HEK293 (cell line): ENCODE data around the gene RNF151.

Experiments used
- EGR2 ChIP-seq: fragments of 450-650 bp; formaldehyde crosslinking; IDR thresholded peaks from 2 replicates; pipeline ENCODE4 v1.5.1; 2016; ENCODE audit warnings: low read depth, missing biosample characterization, missing genetic modification characterization
- GLI4 ChIP-seq: fragments of 450-650 bp; formaldehyde crosslinking; IDR thresholded peaks from 2 replicates; pipeline ENCODE4 v1.5.1; 2016; ENCODE audit warnings: missing biosample characterization, missing genetic modification characterization
- HOXD13 ChIP-seq: sonication (generic); formaldehyde crosslinking; IDR thresholded peaks from 2 replicates; pipeline ENCODE4 v1.8.0; 2022; ENCODE audit warnings: missing genetic modification reagents, borderline replicate concordance
- KLF16 ChIP-seq: fragments of 450-650 bp; formaldehyde crosslinking; IDR thresholded peaks from 2 replicates; pipeline ENCODE4 v1.5.1; 2017; ENCODE audit warnings: missing biosample characterization, missing genetic modification characterization
- OVOL3 ChIP-seq: fragments of 450-650 bp; formaldehyde crosslinking; IDR thresholded peaks from 2 replicates; pipeline ENCODE4 v1.5.1; 2016; ENCODE audit warnings: missing biosample characterization, missing genetic modification characterization
- SP2 ChIP-seq: fragments of 450-650 bp; formaldehyde crosslinking; IDR thresholded peaks from 2 replicates; pipeline ENCODE4 v1.5.1; 2016; ENCODE audit warnings: missing biosample characterization, missing genetic modification characterization
- WT1 ChIP-seq: fragments of 450-650 bp; formaldehyde crosslinking; IDR thresholded peaks from 2 replicates; pipeline ENCODE4 v1.5.1; 2016; ENCODE audit warnings: missing biosample characterization, missing genetic modification characterization
- ZBTB1 ChIP-seq: fragments of 450-650 bp; formaldehyde crosslinking; IDR thresholded peaks from 2 replicates; pipeline ENCODE4 v1.5.1; 2016; ENCODE audit warnings: missing biosample characterization, missing genetic modification characterization
- ZBTB8A ChIP-seq: fragments of 450-650 bp; formaldehyde crosslinking; IDR thresholded peaks from 2 replicates; pipeline ENCODE4 v1.5.1; 2016; ENCODE audit warnings: missing biosample characterization, missing genetic modification characterization
- ZFP69B ChIP-seq: fragments of 450-650 bp; formaldehyde crosslinking; IDR thresholded peaks from 2 replicates; pipeline ENCODE4 v1.5.1; 2016; ENCODE audit warnings: missing biosample characterization, missing genetic modification characterization
- ZIC2 ChIP-seq: fragments of 450-650 bp; formaldehyde crosslinking; IDR thresholded peaks from 2 replicates; pipeline ENCODE4 v1.5.1; 2016; ENCODE audit warnings: missing biosample characterization, missing genetic modification characterization
- ZNF10 ChIP-seq: fragments of 450-650 bp; formaldehyde crosslinking; IDR thresholded peaks from 2 replicates; pipeline ENCODE4 v1.5.1; 2017; ENCODE audit warnings: missing biosample characterization, missing genetic modification characterization
- ZNF114 ChIP-seq: fragments of 450-650 bp; formaldehyde crosslinking; IDR thresholded peaks from 2 replicates; pipeline ENCODE4 v1.5.0; 2017; ENCODE audit warnings: missing biosample characterization, missing genetic modification characterization
- ZNF19 ChIP-seq: fragments of 450-650 bp; formaldehyde crosslinking; IDR thresholded peaks from 2 replicates; pipeline ENCODE4; 2016; ENCODE audit warnings: missing biosample characterization, missing genetic modification characterization, low read depth
- ZNF341 ChIP-seq: fragments of 450-650 bp; formaldehyde crosslinking; IDR thresholded peaks from 2 replicates; pipeline ENCODE4; 2016; ENCODE audit warnings: low read depth, missing biosample characterization, missing genetic modification characterization
- ZNF354C ChIP-seq: fragments of 450-650 bp; formaldehyde crosslinking; IDR thresholded peaks from 2 replicates; pipeline ENCODE4 v1.5.1; 2016; ENCODE audit warnings: missing biosample characterization, missing genetic modification characterization, low read depth, borderline replicate concordance
- ZNF433 ChIP-seq: fragments of 450-650 bp; formaldehyde crosslinking; IDR thresholded peaks from 2 replicates; pipeline ENCODE4 v1.5.1; 2016; ENCODE audit warnings: missing biosample characterization, missing genetic modification characterization, low read depth
- ZNF544 ChIP-seq: fragments of 450-650 bp; formaldehyde crosslinking; IDR thresholded peaks from 2 replicates; pipeline ENCODE4 v1.5.0; 2017; ENCODE audit warnings: missing biosample characterization, missing genetic modification characterization
- ZNF843 ChIP-seq: fragments of 450-650 bp; formaldehyde crosslinking; IDR thresholded peaks from 2 replicates; pipeline ENCODE4 v1.5.1; 2016; ENCODE audit warnings: missing biosample characterization, missing genetic modification characterization
- ZXDB ChIP-seq: fragments of 450-650 bp; formaldehyde crosslinking; IDR thresholded peaks from 2 replicates; pipeline ENCODE4 v1.5.1; 2016; ENCODE audit warnings: missing biosample characterization, missing genetic modification characterization
- TF ChIP-seq, protein P1 (sequence below): fragments of 450-650 bp; formaldehyde crosslinking; IDR thresholded peaks from 2 replicates; pipeline ENCODE4 v1.5.1; 2016; ENCODE audit warnings: missing biosample characterization, missing genetic modification characterization, low read depth
- TF ChIP-seq, protein P2 (sequence below): fragments of 450-650 bp; formaldehyde crosslinking; IDR thresholded peaks from 2 replicates; pipeline ENCODE4 v1.5.1; 2016; ENCODE audit warnings: missing biosample characterization, missing genetic modification characterization
- TF ChIP-seq, protein P3 (sequence below): fragments of 450-650 bp; formaldehyde crosslinking; IDR thresholded peaks from 2 replicates; pipeline ENCODE4 v1.5.1; 2016; ENCODE audit warnings: missing biosample characterization, missing genetic modification characterization
- TF ChIP-seq, protein P4 (sequence below): fragments of 450-650 bp; formaldehyde crosslinking; IDR thresholded peaks from 2 replicates; pipeline ENCODE4 v1.5.1; 2016; ENCODE audit warnings: missing biosample characterization, missing genetic modification characterization
- TF ChIP-seq, protein P5 (sequence below): fragments of 450-650 bp; formaldehyde crosslinking; IDR thresholded peaks from 2 replicates; pipeline ENCODE4 v1.5.1; 2017; ENCODE audit warnings: missing biosample characterization, missing genetic modification characterization
- TF ChIP-seq, protein P6 (sequence below): fragments of 450-650 bp; IDR thresholded peaks from 2 replicates; pipeline ENCODE4 v1.5.1; 2018; ENCODE audit warnings: missing biosample characterization, missing genetic modification characterization
- TF ChIP-seq, protein P7 (sequence below): fragments of 450-650 bp; formaldehyde crosslinking; IDR thresholded peaks from 2 replicates; pipeline ENCODE4 v1.5.1; 2017; ENCODE audit warnings: missing biosample characterization, missing genetic modification characterization

RNF151 gene

DNA sequence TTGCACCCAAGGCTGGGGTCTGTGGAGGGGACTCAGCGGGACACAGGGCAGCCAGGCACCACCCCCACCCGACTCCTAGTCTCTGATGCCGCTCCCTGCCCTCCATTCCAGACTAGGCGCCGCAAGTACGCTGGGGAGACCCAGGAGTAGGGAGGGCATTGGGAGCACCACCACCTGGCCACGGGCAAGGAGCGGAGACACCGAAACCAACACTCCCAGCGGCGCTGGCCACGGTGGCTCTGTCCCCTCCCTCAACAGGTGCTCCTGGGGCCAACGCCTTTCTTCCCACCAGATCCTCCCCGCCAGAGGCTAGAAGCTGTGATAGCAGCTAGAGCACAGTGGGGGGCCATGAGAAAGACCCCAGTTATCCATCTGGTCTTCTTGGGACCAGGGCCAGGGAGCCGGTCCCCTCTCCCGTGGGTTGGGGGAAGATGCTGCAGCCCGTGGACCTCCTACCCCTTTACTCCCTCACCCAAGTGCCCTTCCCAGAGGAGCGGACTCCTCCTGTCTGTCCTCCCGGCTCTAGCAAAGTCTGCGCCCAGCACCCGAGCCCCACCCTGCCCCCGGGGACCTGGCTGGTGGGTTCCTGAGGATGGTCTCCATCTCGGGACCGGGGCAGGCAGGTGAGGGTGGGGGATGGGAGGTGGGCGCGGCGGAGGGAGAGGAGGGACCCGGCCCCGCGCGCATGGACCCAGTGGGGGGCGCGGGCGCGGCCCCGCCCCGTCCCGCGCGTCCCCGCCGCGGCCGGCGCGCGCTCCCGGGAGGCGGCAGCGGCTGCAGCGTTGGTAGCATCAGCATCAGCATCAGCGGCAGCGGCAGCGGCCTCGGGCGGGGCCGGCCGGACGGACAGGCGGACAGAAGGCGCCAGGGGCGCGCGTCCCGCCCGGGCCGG lies 22.8 kb downstream of the RNF151 start, which contains the start of gene SYNGR3 (continued):
- TF ChIP-seq, protein P1, sequence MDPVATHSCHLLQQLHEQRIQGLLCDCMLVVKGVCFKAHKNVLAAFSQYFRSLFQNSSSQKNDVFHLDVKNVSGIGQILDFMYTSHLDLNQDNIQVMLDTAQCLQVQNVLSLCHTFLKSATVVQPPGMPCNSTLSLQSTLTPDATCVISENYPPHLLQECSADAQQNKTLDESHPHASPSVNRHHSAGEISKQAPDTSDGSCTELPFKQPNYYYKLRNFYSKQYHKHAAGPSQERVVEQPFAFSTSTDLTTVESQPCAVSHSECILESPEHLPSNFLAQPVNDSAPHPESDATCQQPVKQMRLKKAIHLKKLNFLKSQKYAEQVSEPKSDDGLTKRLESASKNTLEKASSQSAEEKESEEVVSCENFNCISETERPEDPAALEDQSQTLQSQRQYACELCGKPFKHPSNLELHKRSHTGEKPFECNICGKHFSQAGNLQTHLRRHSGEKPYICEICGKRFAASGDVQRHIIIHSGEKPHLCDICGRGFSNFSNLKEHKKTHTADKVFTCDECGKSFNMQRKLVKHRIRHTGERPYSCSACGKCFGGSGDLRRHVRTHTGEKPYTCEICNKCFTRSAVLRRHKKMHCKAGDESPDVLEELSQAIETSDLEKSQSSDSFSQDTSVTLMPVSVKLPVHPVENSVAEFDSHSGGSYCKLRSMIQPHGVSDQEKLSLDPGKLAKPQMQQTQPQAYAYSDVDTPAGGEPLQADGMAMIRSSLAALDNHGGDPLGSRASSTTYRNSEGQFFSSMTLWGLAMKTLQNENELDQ (tag by site-specific recombination) = no peak
- TF ChIP-seq ZNF341 (tag by site-specific recombination) (no peak), WT1 (peak; percentile 58; the same call in 1 of the 2 replicates), ZIC2 (tag by site-specific recombination) (peak; percentile 79), HOXD13 (no peak), ZNF114 (no peak), ZNF19 (tag by site-specific recombination) (no peak), ZBTB1 (tag by site-specific recombination) (no peak), ZXDB (tag by site-specific recombination) (no peak), OVOL3 (no peak), KLF16 (no peak), ZNF544 (tag by site-specific recombination) (no peak), ZNF10 (peak; percentile 68; the same call in 1 of the 2 replicates), ZNF433 (tag by site-specific recombination) (no peak), SP2 (tag by site-specific recombination) (peak; percentile 13; the same call in 1 of the 2 replicates), GLI4 (tag by site-specific recombination) (no peak), ZNF354C (tag by site-specific recombination) (no peak), EGR2 (tag by site-specific recombination) (0 out of 2 replicates have a peak, but pooled peaks have one; percentile 16), ZFP69B (tag by site-specific recombination) (no peak), ZNF843 (tag by site-specific recombination) (no peak), ZBTB8A (tag by site-specific recombination) (0 out of 2 replicates have a peak, but pooled peaks have one; percentile 22)
- TF ChIP-seq, protein P2, sequence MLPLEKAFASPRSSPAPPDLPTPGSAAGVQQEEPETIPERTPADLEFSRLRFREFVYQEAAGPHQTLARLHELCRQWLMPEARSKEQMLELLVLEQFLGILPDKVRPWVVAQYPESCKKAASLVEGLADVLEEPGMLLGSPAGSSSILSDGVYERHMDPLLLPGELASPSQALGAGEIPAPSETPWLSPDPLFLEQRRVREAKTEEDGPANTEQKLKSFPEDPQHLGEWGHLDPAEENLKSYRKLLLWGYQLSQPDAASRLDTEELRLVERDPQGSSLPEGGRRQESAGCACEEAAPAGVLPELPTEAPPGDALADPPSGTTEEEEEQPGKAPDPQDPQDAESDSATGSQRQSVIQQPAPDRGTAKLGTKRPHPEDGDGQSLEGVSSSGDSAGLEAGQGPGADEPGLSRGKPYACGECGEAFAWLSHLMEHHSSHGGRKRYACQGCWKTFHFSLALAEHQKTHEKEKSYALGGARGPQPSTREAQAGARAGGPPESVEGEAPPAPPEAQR (tag by site-specific recombination) = no peak
- TF ChIP-seq, protein P3, sequence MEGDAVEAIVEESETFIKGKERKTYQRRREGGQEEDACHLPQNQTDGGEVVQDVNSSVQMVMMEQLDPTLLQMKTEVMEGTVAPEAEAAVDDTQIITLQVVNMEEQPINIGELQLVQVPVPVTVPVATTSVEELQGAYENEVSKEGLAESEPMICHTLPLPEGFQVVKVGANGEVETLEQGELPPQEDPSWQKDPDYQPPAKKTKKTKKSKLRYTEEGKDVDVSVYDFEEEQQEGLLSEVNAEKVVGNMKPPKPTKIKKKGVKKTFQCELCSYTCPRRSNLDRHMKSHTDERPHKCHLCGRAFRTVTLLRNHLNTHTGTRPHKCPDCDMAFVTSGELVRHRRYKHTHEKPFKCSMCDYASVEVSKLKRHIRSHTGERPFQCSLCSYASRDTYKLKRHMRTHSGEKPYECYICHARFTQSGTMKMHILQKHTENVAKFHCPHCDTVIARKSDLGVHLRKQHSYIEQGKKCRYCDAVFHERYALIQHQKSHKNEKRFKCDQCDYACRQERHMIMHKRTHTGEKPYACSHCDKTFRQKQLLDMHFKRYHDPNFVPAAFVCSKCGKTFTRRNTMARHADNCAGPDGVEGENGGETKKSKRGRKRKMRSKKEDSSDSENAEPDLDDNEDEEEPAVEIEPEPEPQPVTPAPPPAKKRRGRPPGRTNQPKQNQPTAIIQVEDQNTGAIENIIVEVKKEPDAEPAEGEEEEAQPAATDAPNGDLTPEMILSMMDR = no peak
- TF ChIP-seq, protein P4, sequence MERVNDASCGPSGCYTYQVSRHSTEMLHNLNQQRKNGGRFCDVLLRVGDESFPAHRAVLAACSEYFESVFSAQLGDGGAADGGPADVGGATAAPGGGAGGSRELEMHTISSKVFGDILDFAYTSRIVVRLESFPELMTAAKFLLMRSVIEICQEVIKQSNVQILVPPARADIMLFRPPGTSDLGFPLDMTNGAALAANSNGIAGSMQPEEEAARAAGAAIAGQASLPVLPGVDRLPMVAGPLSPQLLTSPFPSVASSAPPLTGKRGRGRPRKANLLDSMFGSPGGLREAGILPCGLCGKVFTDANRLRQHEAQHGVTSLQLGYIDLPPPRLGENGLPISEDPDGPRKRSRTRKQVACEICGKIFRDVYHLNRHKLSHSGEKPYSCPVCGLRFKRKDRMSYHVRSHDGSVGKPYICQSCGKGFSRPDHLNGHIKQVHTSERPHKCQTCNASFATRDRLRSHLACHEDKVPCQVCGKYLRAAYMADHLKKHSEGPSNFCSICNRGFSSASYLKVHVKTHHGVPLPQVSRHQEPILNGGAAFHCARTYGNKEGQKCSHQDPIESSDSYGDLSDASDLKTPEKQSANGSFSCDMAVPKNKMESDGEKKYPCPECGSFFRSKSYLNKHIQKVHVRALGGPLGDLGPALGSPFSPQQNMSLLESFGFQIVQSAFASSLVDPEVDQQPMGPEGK (tag by site-specific recombination) = peak; percentile 61; the same call in 1 of the 2 replicates
- TF ChIP-seq, protein P5, sequence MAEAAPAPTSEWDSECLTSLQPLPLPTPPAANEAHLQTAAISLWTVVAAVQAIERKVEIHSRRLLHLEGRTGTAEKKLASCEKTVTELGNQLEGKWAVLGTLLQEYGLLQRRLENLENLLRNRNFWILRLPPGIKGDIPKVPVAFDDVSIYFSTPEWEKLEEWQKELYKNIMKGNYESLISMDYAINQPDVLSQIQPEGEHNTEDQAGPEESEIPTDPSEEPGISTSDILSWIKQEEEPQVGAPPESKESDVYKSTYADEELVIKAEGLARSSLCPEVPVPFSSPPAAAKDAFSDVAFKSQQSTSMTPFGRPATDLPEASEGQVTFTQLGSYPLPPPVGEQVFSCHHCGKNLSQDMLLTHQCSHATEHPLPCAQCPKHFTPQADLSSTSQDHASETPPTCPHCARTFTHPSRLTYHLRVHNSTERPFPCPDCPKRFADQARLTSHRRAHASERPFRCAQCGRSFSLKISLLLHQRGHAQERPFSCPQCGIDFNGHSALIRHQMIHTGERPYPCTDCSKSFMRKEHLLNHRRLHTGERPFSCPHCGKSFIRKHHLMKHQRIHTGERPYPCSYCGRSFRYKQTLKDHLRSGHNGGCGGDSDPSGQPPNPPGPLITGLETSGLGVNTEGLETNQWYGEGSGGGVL = peak; percentile 31; the same call in 1 of the 2 replicates
- TF ChIP-seq, protein P6, sequence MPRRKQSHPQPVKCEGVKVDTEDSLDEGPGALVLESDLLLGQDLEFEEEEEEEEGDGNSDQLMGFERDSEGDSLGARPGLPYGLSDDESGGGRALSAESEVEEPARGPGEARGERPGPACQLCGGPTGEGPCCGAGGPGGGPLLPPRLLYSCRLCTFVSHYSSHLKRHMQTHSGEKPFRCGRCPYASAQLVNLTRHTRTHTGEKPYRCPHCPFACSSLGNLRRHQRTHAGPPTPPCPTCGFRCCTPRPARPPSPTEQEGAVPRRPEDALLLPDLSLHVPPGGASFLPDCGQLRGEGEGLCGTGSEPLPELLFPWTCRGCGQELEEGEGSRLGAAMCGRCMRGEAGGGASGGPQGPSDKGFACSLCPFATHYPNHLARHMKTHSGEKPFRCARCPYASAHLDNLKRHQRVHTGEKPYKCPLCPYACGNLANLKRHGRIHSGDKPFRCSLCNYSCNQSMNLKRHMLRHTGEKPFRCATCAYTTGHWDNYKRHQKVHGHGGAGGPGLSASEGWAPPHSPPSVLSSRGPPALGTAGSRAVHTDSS (tag by site-specific recombination) = no peak
- TF ChIP-seq, protein P7, sequence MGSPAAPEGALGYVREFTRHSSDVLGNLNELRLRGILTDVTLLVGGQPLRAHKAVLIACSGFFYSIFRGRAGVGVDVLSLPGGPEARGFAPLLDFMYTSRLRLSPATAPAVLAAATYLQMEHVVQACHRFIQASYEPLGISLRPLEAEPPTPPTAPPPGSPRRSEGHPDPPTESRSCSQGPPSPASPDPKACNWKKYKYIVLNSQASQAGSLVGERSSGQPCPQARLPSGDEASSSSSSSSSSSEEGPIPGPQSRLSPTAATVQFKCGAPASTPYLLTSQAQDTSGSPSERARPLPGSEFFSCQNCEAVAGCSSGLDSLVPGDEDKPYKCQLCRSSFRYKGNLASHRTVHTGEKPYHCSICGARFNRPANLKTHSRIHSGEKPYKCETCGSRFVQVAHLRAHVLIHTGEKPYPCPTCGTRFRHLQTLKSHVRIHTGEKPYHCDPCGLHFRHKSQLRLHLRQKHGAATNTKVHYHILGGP (tag by site-specific recombination) = no peak
